KOPT-K1 (cell line): Measurements from ENCODE around the gene BIN1.

Experiments
- H3K27ac ChIP-seq: fragments of 200-600 bp; sonication (generic); 2 replicates; pipeline ENCODE4 v1.5.1; 2016; ENCODE audit warnings: antibody characterized with exemption, mild to moderate bottlenecking, low read depth, low read length; ENCODE audit not compliant: poor library complexity, severe bottlenecking
- H3K36me3 ChIP-seq: fragments of 200-600 bp; sonication (generic); 2 replicates; pipeline ENCODE4 v1.5.1; 2017; ENCODE audit warnings: antibody characterized with exemption, mild to moderate bottlenecking, low read length, moderate library complexity; ENCODE audit not compliant: insufficient read depth
- H3K9me3 ChIP-seq: fragments of 200-600 bp; sonication (generic); 2 replicates; pipeline ENCODE4 v1.5.1; 2017; ENCODE audit warnings: antibody characterized with exemption, low read length, mild to moderate bottlenecking; ENCODE audit not compliant: insufficient read depth, poor library complexity, severe bottlenecking

Gene BIN1, protein sequence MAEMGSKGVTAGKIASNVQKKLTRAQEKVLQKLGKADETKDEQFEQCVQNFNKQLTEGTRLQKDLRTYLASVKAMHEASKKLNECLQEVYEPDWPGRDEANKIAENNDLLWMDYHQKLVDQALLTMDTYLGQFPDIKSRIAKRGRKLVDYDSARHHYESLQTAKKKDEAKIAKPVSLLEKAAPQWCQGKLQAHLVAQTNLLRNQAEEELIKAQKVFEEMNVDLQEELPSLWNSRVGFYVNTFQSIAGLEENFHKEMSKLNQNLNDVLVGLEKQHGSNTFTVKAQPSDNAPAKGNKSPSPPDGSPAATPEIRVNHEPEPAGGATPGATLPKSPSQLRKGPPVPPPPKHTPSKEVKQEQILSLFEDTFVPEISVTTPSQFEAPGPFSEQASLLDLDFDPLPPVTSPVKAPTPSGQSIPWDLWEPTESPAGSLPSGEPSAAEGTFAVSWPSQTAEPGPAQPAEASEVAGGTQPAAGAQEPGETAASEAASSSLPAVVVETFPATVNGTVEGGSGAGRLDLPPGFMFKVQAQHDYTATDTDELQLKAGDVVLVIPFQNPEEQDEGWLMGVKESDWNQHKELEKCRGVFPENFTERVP

DNA sequence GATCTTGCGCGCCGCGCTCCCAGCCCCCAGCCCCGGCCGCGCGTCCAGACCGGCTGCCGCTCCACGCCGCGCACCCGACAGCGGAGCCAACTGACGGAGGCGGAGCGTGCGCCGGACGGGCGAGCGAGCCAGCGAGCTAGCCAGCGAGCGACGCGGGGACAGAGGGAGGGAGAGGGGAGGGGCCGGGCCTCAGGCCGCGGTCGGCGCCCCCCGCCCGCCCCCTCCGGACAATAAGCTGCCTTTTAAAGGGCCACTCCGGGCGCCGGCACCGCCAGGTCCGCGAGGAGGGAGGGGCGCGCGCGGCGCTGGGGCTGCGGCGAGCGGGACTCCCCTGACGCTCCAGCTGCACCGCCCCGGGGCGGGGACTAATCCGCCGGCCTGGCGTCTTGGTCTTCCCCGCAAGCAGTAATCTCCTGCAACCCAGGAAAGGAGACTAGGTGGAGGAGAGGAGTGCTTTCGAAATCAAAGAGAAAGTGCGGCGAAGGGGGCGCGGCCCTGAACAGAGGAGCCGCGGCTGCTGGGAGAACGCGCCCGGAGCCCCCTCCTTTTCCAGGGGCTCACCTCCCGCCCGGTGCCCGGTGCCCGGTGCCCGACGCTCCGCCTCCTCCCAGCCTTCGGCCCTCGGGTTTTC is at the start of gene BIN1:
BIN1 (minus strand) TSS at position 164 of the 631 bp plus-strand sequence. CDS start 211 bp downstream, outside the sequence.
- Histone ChIP-seq H3K9me3 (no peaks in the 10 kb centered on the region), H3K36me3 (no peaks in the 10 kb centered on the region), H3K27ac (no peak within 1 kb of the TSS)

DNA sequence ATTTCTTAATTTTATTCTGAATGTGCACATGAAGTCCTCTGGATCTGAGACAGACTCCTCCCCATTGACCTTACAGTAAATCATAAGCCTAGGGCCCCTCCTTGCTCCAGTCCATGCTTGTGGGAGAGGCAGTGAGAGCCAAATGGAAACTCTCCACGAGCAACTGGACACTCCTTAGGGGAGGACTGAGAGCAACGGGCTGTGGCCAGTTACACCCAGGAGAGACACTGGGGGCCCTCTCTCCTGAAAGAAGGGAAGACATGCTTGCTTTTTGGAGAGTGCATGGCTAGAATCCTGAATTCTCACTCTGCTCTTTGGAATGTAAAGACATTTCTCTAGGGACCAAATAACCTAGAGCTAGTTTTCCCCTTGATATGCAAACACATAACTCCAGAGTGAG is 49.0 kb upstream of the BIN1 start:
- H3K36me3 ChIP-seq: no peaks in the 10 kb centered on the region
- H3K9me3 ChIP-seq: peaks cover 11% of the 10 kb centered on the region
- H3K27ac ChIP-seq: no peak overlapping the region

GRCh38 chr2:127155028-127155581 is 48.2 kb upstream of the BIN1 start:
- peaks cover 19% of the 10 kb centered on the region for H3K9me3 ChIP-seq
- no peaks in the 10 kb centered on the region for H3K36me3 ChIP-seq
- no peak overlapping the region for H3K27ac ChIP-seq

GRCh38 chr2:127154396-127154795 is 47.4 kb upstream of the BIN1 start:
- no peaks in the 10 kb centered on the region for H3K36me3 ChIP-seq
- peaks cover 19% of the 10 kb centered on the region for H3K9me3 ChIP-seq
- no peak overlapping the region for H3K27ac ChIP-seq

DNA sequence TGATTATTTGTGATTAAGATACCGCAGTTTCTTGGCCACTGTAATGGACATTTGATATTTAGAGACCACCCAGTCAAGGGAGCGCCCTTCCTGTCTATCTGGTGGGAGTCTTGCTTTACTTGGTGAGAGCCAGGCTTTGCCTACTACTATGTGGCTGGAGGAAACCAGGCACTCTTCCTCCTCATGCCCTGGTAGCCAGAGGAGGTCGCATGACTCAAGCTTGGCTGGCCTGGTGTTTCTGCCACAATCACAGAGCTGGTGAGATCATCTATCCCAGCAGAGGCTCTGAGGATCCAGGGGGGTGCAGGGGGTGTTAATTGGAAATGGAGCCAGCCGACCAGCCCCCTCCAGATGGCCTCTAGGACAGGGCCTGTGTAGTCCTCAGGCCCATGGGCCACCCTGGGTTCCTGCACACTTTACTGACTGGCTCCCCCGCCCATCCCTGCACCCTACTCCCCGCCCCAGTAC is 46.8 kb upstream of the BIN1 start:
- H3K9me3 ChIP-seq: peaks cover 19% of the 10 kb centered on the region
- no peak overlapping the region for H3K27ac ChIP-seq
- H3K36me3 ChIP-seq: no peaks in the 10 kb centered on the region

DNA sequence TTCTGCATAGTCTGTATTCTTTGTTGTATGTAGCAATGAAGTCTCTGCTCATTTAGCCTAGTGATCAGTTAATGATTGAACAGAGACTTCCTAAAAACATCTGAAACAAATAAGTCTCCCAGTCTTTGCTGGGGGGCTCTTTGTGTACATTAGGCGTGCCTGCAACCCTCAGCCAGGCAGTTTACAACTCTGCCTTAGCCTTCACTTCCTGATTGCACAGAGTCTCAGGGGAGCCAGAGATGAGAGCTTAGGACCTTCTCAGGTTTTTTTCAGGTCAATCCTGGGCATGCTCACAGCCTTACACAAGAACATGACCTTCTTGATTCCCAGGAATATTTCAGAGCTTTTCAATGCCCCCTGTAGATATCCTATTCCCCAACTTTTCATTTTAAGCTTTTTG is 44.0 kb upstream of the BIN1 start:
- no peak overlapping the region for H3K27ac ChIP-seq
- peaks cover 19% of the 10 kb centered on the region for H3K9me3 ChIP-seq
- H3K36me3 ChIP-seq: no peaks in the 10 kb centered on the region

GRCh38 chr2:127149384-127149783 is 42.4 kb upstream of the BIN1 start:
- Histone ChIP-seq H3K27ac (no peak overlapping the region), H3K36me3 (no peaks in the 10 kb centered on the region), H3K9me3 (peaks cover 19% of the 10 kb centered on the region)

- H3K36me3 ChIP-seq: no peaks in the 10 kb centered on the region
- H3K9me3 ChIP-seq: peaks cover 18% of the 10 kb centered on the region
- H3K27ac ChIP-seq: no peak overlapping the region
Measured at GRCh38 chr2:127146820-127147502, 40.0 kb upstream of the BIN1 start.

DNA sequence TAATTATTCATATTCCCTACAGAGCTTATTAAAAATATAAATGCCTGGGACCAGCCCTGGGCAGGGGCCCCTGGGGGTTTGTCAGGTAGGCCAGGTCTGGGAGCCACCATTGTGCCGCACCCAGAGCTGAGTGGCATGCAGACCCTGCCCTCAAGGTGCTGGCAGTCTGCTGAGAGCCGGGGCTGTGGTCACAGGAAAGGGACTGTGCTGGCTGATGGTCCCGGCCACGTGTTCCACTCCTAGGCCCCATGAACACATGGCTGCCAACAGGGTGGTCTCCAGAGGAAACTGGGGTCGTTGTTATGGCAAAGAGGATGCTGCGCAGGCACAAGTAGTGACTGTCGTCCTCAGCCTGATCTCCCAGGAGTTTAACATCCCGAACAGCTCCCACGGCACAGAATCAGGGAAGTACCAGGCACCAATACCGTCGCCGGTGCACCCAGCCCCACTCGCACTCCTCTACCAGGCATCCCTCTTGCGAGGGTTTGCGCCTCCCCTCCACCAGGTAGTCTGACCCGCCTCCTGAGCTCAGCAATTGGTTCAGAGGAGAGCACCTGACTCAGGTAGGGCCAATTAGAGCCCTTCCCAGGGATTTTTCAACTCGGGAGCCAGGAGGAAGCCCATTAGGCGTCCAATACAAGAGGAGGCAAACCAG is 39.2 kb upstream of the BIN1 start:
- H3K36me3 ChIP-seq: no peaks in the 10 kb centered on the region
- peaks cover 10% of the 10 kb centered on the region for H3K9me3 ChIP-seq
- no peak overlapping the region for H3K27ac ChIP-seq

DNA sequence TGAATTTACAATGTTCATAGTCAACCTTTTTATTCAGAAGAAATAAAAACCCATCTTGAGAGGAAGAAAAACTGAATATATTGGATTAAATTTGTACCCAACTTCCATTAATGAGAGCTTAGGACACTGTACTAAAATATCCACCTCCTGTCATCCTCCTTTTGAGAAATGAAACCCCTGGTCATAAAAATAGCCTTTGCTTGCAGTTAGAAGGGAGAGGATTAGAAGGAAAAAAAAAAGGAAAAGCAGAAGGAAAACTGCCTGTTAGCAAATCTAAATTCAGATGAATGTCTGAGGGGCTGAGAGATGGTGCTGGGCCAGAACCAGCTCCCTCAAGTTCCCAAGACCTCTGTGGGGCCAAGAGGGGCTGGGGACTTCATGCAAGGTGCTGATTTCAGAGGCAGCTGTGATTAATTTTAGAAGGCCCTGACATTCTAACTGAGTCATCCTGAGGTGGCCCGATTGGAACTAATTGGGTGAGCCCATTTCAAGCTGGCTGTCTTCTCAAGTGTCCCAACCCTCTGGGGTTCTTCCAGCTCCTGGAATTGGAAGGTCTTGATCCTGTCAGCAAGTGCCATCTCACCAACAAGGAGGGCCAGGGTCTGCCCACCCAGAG is 38.4 kb upstream of the BIN1 start:
- Histone ChIP-seq H3K9me3 (peaks cover 8% of the 10 kb centered on the region), H3K36me3 (no peaks in the 10 kb centered on the region), H3K27ac (no peak overlapping the region)

DNA sequence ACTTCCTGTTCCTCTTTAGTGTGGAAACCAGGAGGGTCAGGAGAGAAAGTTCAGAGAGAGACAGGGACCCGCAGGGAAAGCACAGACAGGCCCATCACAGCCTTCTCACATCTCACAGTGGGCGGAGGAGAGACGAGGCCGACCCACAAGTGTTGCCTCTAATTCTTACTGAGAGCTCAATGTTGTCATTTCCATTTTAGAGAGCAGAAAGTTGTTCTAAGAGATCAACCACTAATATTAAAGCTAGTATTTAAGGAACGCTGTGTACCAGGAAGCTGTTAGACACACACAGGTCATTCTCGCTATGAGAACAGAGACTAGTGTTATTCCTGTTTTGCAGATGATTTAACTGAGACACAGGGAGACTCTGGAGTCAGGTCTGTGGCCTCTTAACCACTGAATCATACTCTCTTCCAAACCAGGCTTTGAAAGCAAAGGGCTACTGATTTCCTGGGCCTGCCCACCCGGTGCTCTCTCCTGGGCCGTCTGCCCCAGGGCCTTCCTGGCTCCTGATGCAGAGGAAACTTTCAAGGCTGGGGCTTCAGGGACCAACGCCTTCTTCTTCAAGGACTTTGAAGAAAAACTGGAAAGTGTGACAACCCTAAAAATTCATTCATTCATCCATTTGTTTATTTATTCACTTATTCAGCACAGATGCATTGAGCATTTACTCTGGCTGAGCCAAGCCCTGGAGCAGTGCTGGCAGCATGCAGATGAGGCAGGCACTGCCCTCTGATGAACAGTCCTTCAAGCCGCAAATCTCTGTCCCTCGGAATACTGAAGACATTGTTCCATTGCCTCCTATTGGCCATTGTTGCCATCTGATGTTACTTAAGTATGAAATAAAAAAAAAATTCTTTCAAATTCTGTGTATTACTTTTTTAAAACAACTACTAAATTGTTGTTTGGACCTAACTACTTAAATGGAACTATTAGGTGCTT is 37.2 kb upstream of the BIN1 start:
- H3K9me3 ChIP-seq: peaks cover 18% of the 10 kb centered on the region
- no peak overlapping the region for H3K27ac ChIP-seq
- H3K36me3 ChIP-seq: no peaks in the 10 kb centered on the region

DNA sequence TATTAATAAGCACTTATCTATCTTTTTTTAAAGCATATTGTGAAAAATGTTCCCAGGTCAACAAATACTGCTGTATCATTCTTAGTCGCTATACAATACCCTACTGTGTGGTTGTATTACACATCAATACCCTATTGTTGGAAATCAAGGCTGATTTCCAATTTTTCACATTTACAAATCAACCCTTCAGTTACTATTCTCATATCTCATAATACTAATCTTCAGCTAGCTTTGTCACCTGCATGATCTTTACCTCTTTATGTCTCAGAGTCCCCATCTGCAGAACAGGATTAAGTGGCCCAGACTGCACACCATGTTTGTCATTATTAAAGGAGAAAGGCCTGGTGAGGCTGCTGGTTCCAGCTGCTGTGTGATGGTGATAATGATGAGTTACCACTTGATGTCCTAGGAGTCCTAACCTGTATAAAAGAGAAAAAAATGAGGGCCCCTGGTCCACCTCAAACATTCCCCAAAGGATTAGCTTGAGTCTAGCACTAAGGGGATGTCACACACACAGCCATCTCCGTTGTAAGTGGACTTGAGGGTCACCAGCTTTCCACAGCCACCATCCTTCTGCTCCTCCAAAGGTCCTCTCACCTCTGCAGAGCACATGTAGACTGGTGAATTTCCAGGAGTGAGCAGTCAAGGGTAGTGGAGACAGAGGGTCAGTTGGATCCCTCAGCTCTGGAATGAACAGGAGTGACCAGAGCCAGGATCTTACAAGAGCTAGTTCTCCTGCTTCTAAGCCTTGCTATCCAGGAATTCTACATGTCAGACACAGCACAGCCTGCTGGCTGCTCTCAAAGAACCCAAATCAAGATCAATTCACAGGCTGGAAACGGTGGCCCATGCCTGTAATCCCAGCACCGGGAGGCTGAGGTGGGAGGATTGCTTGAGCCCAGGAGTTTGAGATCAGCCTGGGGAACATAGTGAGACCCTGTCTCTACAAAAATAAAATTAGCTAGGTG is 36.0 kb upstream of the BIN1 start:
- Histone ChIP-seq H3K27ac (no peak overlapping the region), H3K36me3 (no peaks in the 10 kb centered on the region), H3K9me3 (peaks cover 21% of the 10 kb centered on the region)
